Keratinocyte (primary cell): ENCODE measurements around the gene SLC8A1.

ENCODE experiments used
- CTCF ChIP-seq, 3 experiments: IDR thresholded peaks in 1 of 3; conservative IDR thresholded peaks in 1 of 3; optimal IDR thresholded peaks in 1 of 3; 2 replicates in 2 of 3; 3 replicates in 1 of 3; pipeline versions ENCODE3 to v1.5.1; 2011; ENCODE audit warnings: low read length in 3 of 3, mild to moderate bottlenecking in 3 of 3, moderate library complexity in 2 of 3, control low read depth in 1 of 3, inconsistent platforms in 1 of 3; ENCODE audit not compliant: insufficient read depth in 2 of 3; ENCODE audit errors: extremely low read depth in 1 of 3
- EZH2 ChIP-seq: IDR thresholded peaks from one replicate; pipeline ENCODE4 v1.6.1; 2012; ENCODE audit warnings: inconsistent platforms, mild to moderate bottlenecking, low read length, moderate library complexity

- TF ChIP-seq CTCF (optimal IDR thresholded peaks at IDR 0.05 in 1 of 3, IDR thresholded peaks at IDR 0.05 in 1 of 3, conservative IDR thresholded peaks at IDR 0.05 in 1 of 3; ENCODE audit: extremely low read depth in 1 of 3, insufficient read depth in 2 of 3, low read length in 3 of 3), result no peak
- no peak for TF ChIP-seq EZH2
Observed at GRCh38 chr2:40101131-40101575, 350.7 kb downstream of the SLC8A1 start.
